Measurements from ENCODE around the gene CD1E.
"Not testable (repeated sequence)": the region's sequence is repeated elsewhere in the genome, so short reads cannot be mapped to it uniquely, and the experiment has no call there.

Gene CD1E

DNA sequence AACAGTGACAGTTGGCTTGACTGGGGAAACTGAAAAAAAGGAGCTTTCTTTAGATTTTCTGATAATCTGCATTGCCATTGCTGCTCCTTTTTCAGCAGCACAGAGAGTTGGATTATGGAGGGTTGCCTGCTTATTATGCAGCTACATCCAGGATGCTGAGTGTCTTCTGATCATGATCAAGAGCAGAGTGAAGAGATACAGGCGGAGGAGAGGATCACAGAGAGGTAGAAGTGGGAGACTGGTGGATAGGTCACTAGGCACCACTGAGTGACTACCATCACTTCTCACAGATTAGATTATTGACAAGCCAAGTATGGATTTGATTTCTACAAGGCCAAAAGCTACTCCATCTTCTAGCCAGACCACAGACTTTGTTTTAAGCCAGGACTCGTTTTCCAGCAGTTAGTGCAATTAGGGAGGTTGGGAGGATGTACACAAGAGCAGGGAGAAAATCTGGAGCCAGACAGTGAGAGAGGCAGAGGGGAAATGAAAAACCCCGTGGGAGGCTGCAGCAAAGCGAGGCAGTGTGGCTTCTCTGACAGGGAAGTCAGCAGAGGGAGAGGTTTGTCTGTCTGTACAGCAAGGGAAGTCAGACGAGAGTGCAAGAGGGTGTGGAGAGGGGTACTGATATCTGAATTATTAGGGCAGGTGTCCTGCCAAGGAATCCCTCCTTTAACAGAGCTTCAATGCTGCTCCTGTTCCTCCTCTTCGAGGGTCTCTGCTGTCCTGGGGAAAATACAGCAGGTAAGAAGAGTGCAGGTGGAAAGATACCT is at the start of gene CD1E:
Gene CD1E (plus strand): TSS at position 592 of the 773 bp plus-strand sequence. CDS start 95 bp downstream, at position 687.
- DNase-seq (ENCODE audit: low spot score): no peak

- DNase-seq (ENCODE audit: low spot score): no peak
Measured at GRCh38 chr1:158310623-158311022, 43.1 kb upstream of the CD1E start.

GRCh38 chr1:158311066-158311465 is 42.6 kb upstream of the CD1E start:
- no peak for DNase-seq (ENCODE audit: low spot score)

GRCh38 chr1:158323866-158324265 is 29.8 kb upstream of the CD1E start:
- DNase-seq (ENCODE audit: low spot score): no peak

- no peak for DNase-seq (ENCODE audit: low spot score)
Measured at GRCh38 chr1:158324395-158324794, 29.3 kb upstream of the CD1E start.

- DNase-seq (ENCODE audit: low spot score): no peak
Measured at GRCh38 chr1:158327481-158327880, 26.2 kb upstream of the CD1E start.

- DNase-seq (ENCODE audit: low spot score): no peak
Measured at GRCh38 chr1:158328426-158328825, 25.3 kb upstream of the CD1E start.

DNA sequence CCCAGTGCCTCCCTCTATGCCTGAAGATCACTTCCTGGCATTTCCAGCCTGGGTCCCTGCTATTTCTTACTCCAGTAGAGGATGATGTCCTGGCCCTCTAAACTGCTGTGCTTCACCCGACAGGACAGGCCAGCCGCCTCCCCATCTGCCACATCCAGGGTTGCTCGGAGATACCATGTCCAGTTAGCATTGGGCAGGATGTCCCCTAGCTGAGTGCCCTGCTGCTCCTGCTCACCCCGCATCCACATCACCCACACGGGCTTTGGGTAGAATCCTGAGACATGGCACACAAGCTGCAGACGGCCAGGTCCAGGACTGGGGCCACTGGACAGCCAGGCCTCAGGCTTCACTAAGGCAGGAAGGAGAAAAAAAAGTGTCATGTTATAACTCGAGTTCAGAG is 24.4 kb upstream of the CD1E start:
- no peak for DNase-seq (ENCODE audit: low spot score)

DNA sequence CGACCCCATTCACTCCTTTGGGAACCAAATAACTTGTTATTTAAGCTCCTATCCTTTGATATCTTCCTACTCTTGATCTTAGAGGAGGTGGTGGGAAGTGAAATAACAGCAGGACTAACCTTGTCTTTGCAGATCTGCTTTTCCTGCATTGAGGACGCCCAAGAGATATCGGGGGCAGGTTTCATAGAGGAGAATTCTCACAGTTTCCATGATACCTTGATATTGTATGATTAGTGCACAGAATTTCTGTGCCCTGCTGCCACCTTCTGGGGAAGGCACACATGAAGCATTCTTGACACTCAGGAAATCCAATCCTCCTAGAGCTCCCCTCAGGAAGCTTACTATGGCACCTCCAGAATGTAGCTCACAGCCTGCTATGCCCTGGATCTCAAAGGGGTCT is 24.0 kb upstream of the CD1E start:
- DNase-seq (ENCODE audit: low spot score): no peak

GRCh38 chr1:158330391-158331105 is 23.1 kb upstream of the CD1E start:
- DNase-seq (ENCODE audit: low spot score): no peak

DNA sequence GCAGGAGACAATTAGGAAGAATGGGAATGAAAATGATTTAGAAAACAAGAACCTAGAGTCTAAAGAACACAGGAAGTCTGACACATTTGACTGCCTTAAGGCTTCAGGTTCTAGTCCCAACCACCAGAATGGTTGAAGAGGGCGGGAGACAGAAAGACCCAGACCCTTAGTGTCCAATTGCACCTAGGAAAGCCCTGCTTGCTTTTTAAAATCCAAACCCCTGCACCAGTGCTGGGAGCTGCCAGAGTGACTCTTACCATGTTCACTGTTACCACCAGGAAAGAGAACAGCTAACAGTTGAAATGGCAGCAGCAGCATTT is 22.6 kb upstream of the CD1E start:
- no peak for DNase-seq (ENCODE audit: low spot score)

GRCh38 chr1:158331481-158332150 is 22.1 kb upstream of the CD1E start, which contains the start of gene CD1B:
Gene CD1B, minus strand, starts transcription at chr1:158331531. Its CDS starts 108 bp downstream, at chr1:158331423.
- no peak for DNase-seq (ENCODE audit: low spot score)

GRCh38 chr1:158333405-158334155 is 20.1 kb upstream of the CD1E start:
- DNase-seq (ENCODE audit: low spot score): no peak

DNA sequence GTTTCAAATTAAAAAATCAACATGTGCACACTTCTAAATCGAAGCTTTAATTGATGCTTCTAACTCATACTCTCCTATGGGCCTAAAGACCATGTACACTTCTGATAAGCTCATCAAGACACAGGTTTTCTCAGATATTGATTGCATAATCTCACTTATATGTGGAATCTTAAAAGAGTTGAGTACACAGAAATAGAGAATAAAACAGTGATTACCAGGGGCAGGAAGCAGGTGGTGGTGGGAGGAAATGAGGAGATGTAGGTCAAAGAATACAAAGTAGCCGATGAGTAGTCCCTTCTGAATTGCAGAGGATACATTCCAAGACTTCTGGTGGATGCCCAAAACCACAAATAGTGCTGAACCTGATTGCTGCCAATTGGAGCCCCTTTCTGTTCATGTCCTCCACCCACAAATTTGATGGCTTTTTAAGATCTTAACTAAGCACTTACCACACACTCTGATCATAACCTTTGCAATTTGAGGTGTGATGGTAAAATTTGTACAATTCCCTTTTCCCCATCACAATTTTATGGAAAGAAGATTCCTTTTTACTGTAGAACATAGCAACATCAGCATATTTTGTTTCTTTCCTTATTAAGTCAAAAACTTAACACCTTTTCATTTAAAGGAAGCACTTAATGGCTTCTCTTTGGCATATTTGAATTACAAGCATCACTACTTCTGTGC is 19.0 kb upstream of the CD1E start:
- no peak for DNase-seq (ENCODE audit: low spot score)

GRCh38 chr1:158335213-158335532 is 18.5 kb upstream of the CD1E start:
- DNase-seq (ENCODE audit: low spot score): no peak

GRCh38 chr1:158336413-158336812 is 17.3 kb upstream of the CD1E start:
- DNase-seq (ENCODE audit: low spot score): not testable (repeated sequence)

DNA sequence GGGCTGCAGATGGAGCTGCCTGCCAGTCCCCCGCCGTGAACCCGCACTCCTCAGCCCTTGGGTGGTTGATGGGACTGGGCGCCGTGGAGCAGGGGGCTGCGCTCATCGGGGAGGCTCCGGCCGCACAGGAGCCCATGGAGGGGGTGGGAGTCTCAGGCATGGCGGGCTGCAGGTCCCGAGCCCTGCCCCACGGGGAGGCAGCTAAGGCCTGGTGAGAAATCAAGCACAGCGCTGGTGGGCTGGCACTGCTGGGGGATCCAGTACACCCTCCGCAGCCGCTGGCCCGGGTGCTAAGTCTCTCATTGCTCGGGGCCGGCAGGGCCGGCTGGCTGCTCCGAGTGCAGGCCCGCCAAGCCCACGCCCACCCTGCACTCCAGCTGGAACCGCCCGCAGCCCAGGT is 4.7 kb upstream of the CD1E start:
- not testable (repeated sequence) for DNase-seq (ENCODE audit: low spot score)

GRCh38 chr1:158354255-158354654 is 561 bp downstream of the CD1E start:
- DNase-seq (ENCODE audit: low spot score): no peak

- no peak for DNase-seq (ENCODE audit: low spot score)
Measured at GRCh38 chr1:158355773-158356285, 2.1 kb downstream of the CD1E start.

DNA sequence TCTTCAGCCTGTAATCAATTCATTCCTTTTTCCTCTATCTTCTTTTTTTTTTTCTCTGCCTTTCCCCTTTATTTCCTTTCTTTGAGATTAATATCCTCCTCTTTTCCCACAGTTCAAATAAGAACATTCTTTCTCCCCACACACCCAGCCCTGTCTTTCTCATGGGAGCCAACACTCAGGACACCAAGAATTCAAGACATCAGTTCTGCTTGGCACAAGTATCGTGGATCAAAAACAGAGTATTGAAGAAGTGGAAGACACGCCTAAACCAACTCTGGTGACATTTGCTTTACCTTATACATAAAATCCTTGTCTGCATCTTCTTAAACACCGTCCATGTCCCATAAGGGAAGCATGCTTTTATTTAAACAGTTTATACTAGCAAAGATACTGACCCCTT is 2.9 kb downstream of the CD1E start:
- DNase-seq (ENCODE audit: low spot score): no peak

- no peak for DNase-seq (ENCODE audit: low spot score)
Measured at GRCh38 chr1:158357441-158357840, 3.7 kb downstream of the CD1E start.

GRCh38 chr1:158362482-158362881 is 8.8 kb downstream of the CD1E start:
- DNase-seq (ENCODE audit: low spot score): no peak
